Osteoblast (primary cell): ENCODE measurements around the gene DYSF. TPM values are rescaled to one million over a fixed set of nuclear protein-coding genes. Genes with fewer than 3 reads are reported as not detected.

Experiments used
- DNase-seq: peaks from one replicate; pipeline ENCODE4 v3.0.0; 2011; ENCODE audit warnings: low spot score, mixed read lengths; ENCODE audit not compliant: insufficient read length; ENCODE audit errors: missing footprints
- H2AFZ ChIP-seq: 2 replicates; pipeline ENCODE4 v1.6.0; 2011; ENCODE audit warnings: mild to moderate bottlenecking, low read length
- H3K27ac ChIP-seq: 2 replicates; pipeline ENCODE4 v1.5.1; 2011; ENCODE audit warnings: mild to moderate bottlenecking, low read depth, low read length, moderate library complexity
- H3K27me3 ChIP-seq: 2 replicates; pipeline ENCODE4 v1.6.0; 2012; ENCODE audit warnings: mild to moderate bottlenecking, control low read depth, inconsistent platforms, low read length, moderate library complexity; ENCODE audit not compliant: insufficient read depth
- H3K36me3 ChIP-seq: 2 replicates; pipeline ENCODE4 v1.5.1; 2011; ENCODE audit warnings: mild to moderate bottlenecking, low read length, control low read depth, moderate library complexity; ENCODE audit not compliant: insufficient read depth
- H3K4me1 ChIP-seq: 2 replicates; pipeline ENCODE4 v1.5.1; 2011; ENCODE audit warnings: mild to moderate bottlenecking, low read length, control low read depth, moderate library complexity; ENCODE audit not compliant: insufficient read depth
- H3K4me2 ChIP-seq: 2 replicates; pipeline ENCODE4 v1.6.0; 2011; ENCODE audit warnings: mild to moderate bottlenecking, low read length; ENCODE audit not compliant: insufficient read depth
- H3K4me3 ChIP-seq: fragments of 200-600 bp; sonication (generic); 3 replicates; pipeline ENCODE4 v1.5.1; 2012; ENCODE audit warnings: mild to moderate bottlenecking, low read length, inconsistent platforms; ENCODE audit not compliant: insufficient read depth
- H3K79me2 ChIP-seq: 2 replicates; pipeline ENCODE4 v1.6.0; 2012; ENCODE audit warnings: mild to moderate bottlenecking, low read length, control low read depth, inconsistent platforms; ENCODE audit not compliant: insufficient read depth
- H3K9me3 ChIP-seq: 2 replicates; pipeline ENCODE4 v1.5.1; 2011; ENCODE audit warnings: low read depth, low read length, control low read depth
- H4K20me1 ChIP-seq: 2 replicates; pipeline ENCODE4 v1.6.0; 2012; ENCODE audit warnings: mild to moderate bottlenecking, low read length, control low read depth; ENCODE audit not compliant: insufficient read depth
- CTCF ChIP-seq: IDR thresholded peaks from 2 replicates; pipeline ENCODE4 v1.5.1; 2011; ENCODE audit warnings: mild to moderate bottlenecking, low read depth, low read length, moderate library complexity; ENCODE audit errors: extremely low read depth
- total RNA-seq: library from RNA; depleted of rRNA; stranded (reverse); fragments of >200 nt; gene quantifications from 2 replicates; pipeline ENCODE4 v1.2.3, GENCODE V29; 2012

Gene DYSF
- total RNA-seq, 1 donor, result 4.3 TPM

- Histone ChIP-seq H3K4me2 (no peak overlapping the region), H2AFZ (peak overlapping the region; percentile 82)
Observed at GRCh38 chr2:71613953-71614925, 160.9 kb downstream of the DYSF start.

GRCh38 chr2:71614976-71615766 lies 161.8 kb downstream of the DYSF start:
- TF ChIP-seq CTCF, result no peak
- Histone ChIP-seq H4K20me1 (no peaks in the 10 kb centered on the region), H3K4me2 (no peak overlapping the region), H3K79me2 (no peaks in the 10 kb centered on the region), H3K36me3 (no peaks in the 10 kb centered on the region), H2AFZ (peak overlapping the region; percentile 82), H3K9me3 (no peaks in the 10 kb centered on the region), H3K27me3 (no peaks in the 10 kb centered on the region), H3K27ac (no peak overlapping the region), H3K4me3 (no peak overlapping the region), H3K4me1 (no peaks in the 10 kb centered on the region)
- peak; percentile 86 for DNase-seq

More at GRCh38 chr2:71613953-71614925, 160.9 kb downstream of the DYSF start:
- no peaks in the 10 kb centered on the region for H3K36me3 ChIP-seq
- peak; percentile 43 for DNase-seq
- no peaks in the 10 kb centered on the region for H4K20me1 ChIP-seq
- no peak overlapping the region for H3K4me3 ChIP-seq
- H3K79me2 ChIP-seq, result no peaks in the 10 kb centered on the region
- no peaks in the 10 kb centered on the region for H3K9me3 ChIP-seq
- H3K27me3 ChIP-seq, result no peaks in the 10 kb centered on the region
- H3K27ac ChIP-seq, result no peak overlapping the region
- TF ChIP-seq CTCF, result no peak
- peaks cover 3% of the 10 kb centered on the region for H3K4me1 ChIP-seq

- Histone ChIP-seq H4K20me1 (no peaks in the 10 kb centered on the region), H3K27me3 (no peaks in the 10 kb centered on the region), H3K36me3 (no peaks in the 10 kb centered on the region), H3K4me1 (no peaks in the 10 kb centered on the region), H3K79me2 (no peaks in the 10 kb centered on the region), H3K4me2 (no peak overlapping the region), H3K27ac (no peak overlapping the region), H3K4me3 (no peak overlapping the region), H3K9me3 (no peaks in the 10 kb centered on the region), H2AFZ (no peak overlapping the region)
- TF ChIP-seq CTCF, result no peak
- DNase-seq, result peak; percentile 43
Observed at GRCh38 chr2:71615767-71616730, 162.7 kb downstream of the DYSF start.
